Astrocyte (in vitro differentiated cells and primary cell): ENCODE measurements around the gene SOCS6.

Experiments
- CTCF ChIP-seq: IDR thresholded peaks from 2 replicates; pipeline ENCODE4 v1.5.1; 2011; ENCODE audit warnings: low read depth, mild to moderate bottlenecking, inconsistent platforms, low read length, moderate library complexity; ENCODE audit not compliant: insufficient read depth
- EZH2 ChIP-seq: IDR thresholded peaks from 2 replicates; pipeline ENCODE4 v1.6.1; 2012; ENCODE audit warnings: mild to moderate bottlenecking, low read length, inconsistent platforms; ENCODE audit not compliant: insufficient read depth

- TF ChIP-seq CTCF (no peak), EZH2 (no peak)
Measured at GRCh38 chr18:70365361-70365760, 76.5 kb downstream of the SOCS6 start.
